Activated CD4-positive, alpha-beta T cell treated with anti-CD3 and anti-CD28 coated beads, Interleukin-2, Interleukin-4, amounts not matched to agents 100 ng/mL and 50 ng/mL, durations not matched to agents 16 hours and 8 hours (primary cell): Measurements from ENCODE around the gene UBASH3A.
A peak's percentile ranks its signal among the peaks of the same experiment; 100 is the strongest.
"Not testable (repeated sequence)": the region's sequence is repeated elsewhere in the genome, so short reads cannot be mapped to it uniquely, and the experiment has no call there.

Experiments used
- DNase-seq: peaks from one replicate; pipeline ENCODE4 v3.0.0-alpha.2; 2020; ENCODE audit warnings: low spot score

The UBASH3A gene

DNA sequence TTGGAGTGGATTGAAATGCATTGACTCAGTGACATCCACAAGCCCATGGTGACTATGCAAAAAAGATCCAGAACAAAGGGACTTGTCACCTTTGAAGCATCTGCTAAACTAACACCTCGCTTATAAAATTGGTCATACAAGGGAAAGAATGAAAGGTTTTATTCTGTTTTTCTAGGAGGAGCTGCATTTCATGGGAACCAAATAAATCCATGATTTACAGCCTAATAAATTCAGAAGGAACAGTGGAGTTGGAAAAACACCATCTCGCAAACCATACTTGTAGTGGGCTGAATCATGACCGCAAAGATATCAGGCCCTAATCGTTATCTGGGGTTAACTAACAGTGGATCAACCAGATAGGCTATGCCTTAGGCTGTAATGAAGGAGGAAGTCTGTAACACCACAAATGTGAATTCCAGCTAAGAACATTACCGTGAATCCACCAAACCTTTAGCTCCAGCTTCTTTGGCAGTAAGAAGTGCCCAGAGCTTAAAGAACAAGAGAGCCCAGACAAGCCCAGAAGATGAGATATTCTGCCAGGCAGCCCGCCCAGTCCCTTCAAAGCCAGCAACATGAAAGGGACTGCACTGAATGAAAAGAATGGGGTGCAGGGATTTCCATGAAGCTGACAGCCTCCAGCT, 64.9 kb downstream of the UBASH3A start:
- DNase-seq: no peak

DNA sequence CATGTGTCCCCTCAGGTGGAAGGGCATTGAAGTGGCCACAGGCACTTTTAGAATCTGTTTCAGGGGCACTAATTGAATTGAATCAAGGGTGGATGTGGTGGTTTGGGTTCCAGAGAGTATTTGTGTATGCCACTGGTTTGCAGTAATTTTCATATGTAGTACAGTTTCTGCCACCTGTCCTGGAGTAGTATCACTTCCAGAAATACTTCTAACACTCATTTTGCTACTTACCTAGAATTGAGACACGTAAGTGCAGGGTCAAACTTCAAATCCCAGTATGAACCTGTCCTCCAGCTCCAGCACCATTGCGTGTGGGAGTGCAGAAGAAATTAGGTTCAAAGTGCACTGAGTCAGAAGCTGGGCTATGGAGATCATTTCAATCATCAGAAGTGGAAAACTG, 65.6 kb downstream of the UBASH3A start:
- peak; percentile 11 for DNase-seq

DNA sequence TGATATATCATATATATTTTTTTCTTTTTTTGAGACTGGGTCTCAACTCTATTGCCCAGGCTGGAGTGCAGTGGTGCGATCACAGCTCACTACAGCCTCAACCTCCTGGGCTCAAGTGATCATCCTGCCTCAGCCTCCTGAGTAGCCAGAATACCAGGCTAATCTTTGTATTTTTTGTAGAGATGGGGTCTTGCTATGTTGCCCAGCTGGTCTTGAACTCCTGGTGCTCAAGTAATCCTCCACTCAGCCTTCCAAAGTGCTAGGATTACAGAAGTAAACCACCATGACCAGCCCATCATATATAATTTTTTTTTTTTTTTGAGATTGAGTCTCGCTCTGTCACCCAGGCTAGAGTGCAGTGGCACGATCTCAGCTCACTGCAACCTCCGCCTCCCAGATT, 66.0 kb downstream of the UBASH3A start:
- not testable (repeated sequence) for DNase-seq

DNA sequence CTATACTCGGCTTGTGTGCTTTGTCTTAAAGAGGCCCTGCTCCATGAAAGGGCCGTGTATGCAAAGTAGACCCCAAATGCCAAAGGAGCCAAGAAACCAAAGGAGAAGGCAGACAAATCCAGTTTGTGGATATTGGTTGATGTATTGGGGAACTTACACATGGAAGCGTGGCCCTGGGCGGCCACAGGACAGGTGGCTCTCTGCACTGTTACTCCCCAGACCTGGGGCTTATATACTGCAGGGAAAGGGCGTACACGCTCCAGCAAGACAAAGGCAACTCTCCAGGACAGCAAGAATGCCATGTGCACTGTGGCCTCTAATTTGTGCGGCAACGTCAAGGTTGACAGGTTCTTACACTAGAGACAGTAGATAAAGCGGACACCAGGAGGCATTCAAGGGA, 67.5 kb downstream of the UBASH3A start:
- no peak for DNase-seq

DNA sequence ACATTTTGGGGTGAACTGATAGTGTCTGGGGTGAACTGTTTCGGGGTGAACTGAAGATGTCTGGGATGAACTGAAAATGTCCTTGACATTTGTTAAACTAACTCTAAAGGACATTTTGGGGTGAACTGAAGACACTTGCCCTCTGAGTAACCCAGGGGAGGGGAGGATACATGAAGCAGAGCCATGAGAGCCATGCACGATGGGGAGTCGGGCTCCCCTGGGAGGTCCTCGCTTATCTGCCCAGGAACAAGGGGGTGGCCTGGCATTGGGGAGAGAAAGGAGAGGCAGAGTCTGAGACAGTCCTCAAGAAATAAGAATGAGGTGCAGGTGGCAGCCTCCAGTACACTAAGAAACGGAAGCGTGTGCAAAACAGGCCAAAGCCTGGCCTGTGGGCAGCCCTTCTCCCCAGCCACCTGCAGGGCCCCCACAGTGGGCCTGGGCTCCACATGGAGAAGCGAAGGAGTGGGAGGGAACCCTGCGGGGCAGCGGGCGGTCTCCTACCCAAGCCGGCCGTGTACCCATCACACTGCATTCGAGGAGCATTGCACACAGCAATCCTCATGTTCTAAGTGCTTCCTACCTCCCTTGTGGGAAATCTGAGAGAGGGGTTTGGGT, 68.1 kb downstream of the UBASH3A start:
- no peak for DNase-seq

DNA sequence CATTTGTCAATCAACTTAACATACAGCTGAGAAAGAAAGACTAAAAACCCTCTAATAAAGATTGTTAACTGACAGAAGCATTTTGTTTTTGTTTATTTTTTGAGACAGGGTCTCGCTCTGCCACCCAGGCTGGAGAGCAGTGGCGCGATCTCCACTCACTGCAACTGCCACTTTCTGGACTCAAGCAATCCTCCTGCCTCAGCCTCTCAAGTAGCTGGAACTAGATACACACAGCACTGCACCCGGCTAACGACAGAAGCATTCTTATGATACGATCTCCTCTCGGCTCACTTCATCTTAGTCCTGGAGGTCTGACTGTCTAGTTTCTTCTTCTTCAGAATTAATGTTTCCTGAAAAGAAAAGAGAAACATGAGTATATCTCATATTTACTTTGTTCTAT, 68.8 kb downstream of the UBASH3A start:
- no peak for DNase-seq

DNA sequence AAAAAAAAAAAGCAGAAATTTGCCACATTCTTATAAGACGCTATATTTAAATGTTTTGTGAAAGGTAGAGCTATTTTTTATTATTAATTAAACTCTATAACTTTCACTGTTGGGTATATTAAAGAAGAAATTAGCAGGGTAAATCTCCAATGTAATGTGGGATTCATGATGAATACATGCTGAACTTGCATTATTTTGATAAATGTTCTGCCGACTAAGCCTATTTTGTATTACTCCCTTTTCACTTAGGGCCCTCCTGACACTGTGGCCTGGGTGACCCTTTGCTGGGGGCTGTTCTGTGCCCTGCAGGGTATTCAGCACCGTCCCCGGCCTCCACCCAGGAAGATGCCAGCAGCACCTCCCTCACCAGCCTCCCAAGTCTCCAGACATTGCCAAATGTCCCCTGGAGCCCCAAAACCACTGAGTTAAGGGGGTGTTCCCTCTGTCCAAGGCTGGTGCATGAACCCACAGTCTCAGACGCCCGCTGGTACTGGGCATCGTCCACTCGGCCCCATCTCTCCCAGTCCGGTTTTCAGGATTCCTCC, 69.9 kb downstream of the UBASH3A start:
- no peak for DNase-seq

DNA sequence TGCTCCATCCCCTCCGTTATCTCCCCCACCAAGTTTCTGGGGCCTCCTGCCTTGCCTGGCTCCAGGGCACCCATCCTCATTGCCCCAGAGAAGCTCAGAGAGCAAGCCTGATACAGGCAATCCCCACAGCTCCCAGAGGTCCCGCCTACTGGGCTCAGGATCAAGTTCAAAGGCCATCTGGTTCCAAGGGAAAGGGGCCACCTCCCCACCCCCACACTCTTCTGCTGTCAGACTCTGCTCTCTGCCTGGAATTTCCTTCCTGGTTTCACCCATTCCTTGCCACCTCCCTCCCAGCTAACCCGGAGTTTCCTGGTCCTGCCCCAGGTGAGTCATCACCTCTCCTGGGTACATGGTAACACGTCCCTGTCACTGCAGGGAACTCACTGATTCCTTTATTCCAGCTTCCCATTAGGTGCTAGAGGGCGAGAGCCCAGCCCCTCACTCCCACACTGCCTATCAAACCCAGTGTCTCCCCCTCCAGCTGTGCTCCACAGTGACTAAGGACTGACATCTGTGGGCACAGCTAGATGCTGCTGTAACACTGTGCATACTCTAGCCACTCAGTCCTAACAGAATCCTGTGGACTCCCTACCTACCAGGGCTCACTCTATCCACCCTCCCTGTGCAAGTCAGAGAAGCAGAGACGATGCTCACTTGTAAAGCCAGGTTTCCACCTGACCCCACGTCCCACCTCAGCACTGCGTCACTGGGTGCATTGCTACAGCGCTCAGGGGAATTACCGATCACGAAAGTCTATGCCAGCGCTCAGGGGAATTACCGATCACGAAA, 70.5 kb downstream of the UBASH3A start:
- DNase-seq: no peak

DNA sequence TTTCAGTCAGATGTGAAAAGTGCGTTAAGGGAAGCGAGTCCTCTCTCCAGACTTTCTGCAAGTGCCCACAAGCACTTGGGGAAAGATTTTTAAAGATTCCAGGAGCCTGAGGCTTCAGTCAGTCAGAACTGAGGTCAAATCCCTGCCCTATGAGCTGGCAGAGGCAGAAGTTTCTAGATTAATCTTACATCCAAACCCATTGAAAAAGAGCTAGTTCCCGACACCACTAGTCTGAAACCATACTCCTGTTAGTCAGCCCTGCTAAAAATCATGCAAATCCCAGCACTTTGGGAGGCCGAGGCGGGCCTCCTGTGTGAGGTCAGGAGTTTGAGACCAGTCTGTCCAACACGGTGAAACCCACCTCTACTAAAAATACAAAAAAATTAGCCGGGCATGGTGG, 71.3 kb downstream of the UBASH3A start:
- no peak for DNase-seq

DNA sequence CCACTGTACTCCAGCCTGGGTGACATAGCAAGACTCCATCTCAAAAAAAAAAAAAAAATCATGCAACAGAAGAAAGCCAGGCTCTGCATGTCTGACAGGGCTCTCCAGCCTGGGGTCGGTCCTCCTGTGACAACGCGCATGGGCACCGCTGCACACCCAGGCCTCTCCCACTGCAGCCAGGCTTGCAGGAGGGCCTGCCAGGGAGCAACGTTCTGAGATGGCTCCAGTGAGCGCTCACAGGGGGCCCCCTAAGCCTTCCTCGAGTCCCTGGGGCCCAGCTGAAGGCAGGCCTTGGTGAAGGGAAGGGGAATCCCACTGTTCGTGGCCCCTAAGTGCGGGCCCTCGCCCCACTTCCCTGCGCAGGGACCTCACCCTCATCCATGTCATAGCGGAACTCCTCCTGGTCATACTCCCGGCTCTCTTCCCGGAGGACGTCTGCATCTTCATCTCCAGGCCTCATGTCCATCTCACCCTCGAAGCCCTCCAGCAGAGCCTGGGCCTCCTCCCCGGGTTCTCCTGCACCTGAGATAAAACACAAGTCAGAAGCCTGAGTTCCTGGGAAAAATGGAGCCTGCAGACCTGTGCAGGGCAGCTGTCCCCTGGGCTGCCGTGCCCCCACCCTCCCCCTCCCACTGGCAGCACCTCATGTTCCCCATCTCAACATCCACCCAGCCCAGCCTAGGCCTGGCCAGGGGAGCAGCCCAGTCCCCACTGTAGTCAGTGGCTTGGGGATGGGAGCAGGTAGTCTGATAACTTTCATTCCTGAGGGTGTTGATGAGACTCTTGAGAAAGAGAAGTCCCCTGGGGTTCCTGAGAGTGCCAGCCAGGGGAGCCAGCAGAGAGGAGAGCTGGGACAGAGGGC, 72.1 kb downstream of the UBASH3A start:
- no peak for DNase-seq

DNA sequence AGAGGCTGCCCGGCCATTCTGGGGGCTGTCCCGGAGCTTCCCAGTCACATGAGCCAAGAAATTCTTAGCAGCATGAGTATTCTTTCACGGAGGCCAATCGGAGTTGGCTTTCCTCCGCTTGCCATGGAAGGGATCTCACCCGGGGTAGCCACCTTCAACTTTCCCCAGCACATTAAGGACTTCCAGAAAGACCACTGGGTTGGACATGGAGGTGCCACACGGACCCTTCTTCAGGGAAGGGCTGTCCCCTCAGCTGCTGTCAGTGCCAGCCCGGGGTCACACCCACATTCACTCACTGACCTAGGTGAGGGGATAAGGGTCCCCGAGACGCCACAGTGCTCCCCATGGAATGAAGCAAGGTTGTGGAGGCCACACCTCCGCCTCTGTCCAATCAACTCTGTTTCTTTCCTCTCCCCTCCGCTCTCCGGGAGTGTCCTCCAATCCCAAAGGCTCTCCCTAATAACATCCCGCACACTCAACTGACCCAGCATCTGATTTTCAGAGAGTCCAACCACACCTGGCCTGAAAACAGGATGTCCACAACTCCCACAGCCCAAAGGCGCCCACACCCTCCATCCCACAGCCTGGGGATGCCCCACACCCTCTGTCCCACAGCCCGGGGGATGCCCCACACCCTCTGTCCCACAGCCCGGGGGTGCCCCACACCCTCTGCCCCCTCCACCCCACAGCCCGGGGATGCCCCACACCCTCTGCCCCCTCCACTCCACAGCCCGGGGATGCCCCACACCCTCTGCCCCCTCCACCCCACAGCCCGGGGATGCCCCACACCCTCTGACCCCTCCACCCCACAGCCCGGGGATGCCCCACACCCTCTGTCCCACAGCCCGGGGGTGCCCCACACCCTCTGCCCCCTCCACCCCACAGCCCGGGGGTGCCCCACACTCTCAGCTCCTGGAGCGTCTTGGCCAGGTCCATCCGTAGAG, 73.0 kb downstream of the UBASH3A start:
- DNase-seq: no peak

DNA sequence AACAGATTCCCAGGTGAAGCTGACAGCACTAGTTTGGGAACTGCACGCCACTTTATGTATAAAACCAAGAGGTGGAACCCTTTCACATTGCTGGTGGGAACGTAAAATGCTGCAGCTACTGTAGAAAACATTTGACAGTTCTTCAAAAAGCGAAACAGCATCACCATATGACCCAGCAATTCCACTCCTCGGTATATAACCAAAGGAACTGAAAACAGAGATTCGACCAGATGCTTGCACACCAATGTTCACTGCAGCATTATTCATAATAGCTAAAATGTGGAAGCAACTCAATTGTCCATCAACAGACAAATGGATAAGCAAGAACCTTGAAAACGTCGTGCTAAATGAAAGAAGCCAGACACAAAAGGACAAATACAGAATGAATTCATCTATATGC, 74.8 kb downstream of the UBASH3A start:
- DNase-seq: no peak

DNA sequence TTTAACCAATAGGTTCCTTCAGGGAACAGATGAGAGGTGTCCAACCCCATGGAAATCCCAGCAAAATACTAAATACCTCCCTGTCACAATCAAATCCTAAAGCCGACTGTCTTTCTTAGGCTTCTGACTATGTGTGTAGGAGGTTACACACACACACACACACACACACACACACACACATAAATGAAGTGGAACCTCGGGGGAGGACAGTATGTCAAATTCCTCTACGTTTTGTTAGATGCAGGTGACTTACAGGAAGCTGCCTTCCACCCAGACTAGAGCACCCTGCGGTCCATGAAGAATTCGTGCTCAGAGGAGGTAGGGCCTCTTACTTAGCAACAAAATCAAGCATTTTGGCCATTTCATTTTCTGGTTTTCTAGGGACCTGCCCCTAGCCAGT, 75.9 kb downstream of the UBASH3A start:
- no peak for DNase-seq

DNA sequence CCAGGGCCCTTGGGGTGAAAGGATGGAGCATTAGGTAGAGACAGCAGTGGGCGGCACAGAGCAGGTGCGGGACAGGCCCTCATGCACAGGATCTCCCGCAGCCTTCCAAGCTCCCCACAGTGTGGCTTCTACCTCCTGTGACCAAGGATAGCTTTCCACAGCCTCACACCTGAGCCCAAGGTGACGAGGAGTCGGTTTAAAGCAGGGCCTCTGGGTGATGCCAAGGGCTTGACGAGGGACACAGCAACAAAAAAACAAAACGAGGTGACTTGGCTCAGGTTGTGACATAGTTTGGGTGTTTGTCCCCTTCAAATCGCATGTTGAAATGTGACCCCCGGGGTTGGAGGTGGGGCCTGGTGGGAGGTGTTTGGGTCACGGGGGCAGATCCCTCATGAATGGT, 77.0 kb downstream of the UBASH3A start:
- no peak for DNase-seq

DNA sequence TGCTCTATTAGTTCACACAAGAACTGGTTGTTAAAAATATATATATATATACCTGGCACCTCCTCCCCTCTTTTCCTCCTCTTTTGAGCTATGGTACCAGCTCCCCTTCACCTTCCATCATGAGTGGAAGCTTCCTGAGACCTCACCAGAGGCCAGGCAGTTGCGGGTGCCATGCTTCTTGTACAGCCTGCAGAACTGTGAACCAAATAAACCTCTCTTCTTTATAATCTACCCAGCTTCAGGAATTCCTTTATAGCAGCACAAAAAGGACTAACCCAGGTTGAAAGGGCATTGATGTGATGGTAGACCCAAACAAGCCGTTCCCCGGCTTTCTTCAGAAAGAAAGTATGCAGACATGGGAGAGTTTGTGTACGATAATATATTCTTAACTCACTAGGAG, 77.5 kb downstream of the UBASH3A start:
- DNase-seq: no peak

DNA sequence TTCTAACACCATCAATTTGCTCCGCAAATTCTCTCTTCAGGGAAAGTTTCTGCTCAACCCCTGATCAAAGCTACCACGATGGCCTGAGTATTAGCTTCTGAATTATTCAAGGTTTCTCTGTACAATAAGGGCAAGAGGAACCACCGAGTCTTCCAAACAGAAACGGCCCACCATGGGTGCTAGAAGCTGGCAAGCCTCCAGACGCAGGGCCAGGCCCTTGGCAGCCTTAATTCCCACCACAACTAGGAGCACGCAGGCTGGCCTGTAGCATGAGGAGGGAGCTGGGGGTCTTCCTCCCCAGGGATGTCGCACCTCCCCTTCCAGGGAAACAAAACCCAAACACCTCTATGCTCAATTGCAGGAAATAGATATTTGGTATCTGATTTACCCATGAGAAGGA, 81.3 kb downstream of the UBASH3A start:
- no peak for DNase-seq

DNA sequence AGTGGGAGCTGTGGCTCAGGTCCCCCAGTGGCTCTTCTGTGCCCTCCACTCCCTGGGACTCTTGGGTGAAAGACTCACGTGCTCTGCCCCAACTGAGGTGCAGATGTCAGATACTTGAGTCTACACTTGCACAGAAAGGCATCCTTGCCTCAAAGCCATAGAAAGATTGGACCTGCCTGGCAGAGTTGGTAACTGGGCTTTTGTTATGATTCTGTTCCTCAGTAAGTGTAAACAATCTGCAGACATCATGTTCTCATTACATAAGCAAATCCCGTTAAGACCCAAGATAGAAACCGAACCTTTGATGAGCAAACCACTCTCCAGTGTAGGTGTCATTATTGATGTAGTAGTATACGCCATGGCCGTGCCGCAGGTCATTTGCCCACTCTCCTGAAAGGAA, 82.4 kb downstream of the UBASH3A start:
- DNase-seq: no peak

DNA sequence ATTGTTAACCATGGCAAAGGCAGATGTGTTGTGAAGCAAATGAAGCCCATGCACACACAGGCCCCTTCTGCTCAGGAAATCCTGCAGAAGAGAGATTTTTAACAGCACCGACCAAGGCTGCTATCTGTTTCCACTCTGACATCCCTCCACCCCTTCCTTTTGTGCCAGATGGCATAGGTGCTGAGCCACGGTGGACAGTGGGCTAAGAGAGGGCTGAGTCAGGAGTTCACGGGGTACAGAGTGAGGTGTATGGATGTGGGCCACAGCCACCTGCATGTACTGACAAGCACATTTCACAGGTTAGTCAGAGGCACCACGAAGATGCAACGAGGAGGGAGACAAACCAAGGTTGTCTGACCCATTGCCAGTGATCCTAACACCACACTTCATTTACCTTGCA, 82.8 kb downstream of the UBASH3A start:
- no peak for DNase-seq

DNA sequence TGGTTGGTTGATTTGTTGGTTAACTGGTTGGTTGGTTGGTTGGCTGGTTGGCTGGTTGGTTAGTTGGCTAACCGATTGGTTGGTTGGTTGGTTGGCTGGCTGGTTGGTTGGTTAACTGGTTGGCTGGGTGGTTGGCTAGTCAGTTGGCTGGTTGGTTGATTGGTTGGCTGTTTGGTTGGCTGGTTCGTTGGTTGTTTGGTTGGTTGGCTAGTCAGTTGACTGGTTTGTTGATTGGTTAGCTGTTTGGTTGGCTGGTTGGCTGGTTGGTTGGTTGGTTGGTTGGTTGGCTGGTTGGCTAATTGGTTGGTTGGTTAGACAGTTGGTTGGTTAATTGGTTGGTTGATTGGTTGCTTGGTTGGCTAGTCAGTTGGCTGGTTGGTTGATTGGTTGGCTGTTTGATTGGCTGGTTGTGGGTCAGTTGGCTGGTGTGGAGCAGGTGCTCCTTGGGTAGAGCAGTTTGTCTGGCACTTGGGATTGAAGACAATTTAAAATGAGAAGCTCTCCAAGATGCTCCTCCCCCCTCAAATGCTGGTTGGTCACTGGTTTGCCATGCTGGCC, 85.4 kb downstream of the UBASH3A start:
- no peak for DNase-seq

DNA sequence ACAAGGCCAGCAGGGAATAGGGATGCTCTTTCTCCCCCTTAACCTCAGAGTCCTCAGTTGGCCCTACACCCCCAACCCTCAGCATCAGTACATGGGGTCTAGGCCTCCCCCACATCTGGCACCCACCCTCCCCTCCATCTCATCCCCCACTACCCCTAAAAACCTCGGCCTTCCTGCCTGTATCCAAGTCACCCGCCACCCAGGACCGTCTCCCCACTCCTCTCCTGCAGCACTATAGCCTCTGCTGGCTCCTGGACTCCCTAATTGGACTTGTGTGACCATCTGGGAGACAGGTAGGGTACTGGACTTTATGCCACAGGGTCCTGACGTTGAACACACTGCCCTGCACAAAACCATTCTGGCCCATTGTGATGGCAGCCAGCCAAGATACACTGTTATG, 86.3 kb downstream of the UBASH3A start:
- no peak for DNase-seq

DNA sequence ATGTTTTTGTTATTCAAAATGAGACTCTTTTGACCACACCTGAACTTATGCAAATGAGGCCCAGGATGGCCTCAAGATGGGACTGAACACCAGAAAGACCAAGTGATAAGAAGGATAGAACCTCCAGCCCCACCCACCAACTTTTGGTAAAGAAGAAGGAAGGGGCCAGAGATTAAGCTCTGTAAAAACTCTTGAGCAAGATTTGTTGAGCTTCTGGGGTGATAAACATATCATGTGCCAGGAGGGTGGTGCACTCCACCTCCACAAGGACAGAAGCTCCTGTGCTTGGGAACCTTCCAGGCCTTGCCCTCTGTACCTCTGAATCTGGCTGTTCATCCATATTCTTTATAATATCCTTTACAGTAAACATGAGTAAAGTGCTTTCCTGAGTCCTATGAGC, 87.0 kb downstream of the UBASH3A start:
- no peak for DNase-seq
